GM12878 (cell line): ENCODE measurements around the gene TFF2. TPM values are rescaled to one million over a fixed set of nuclear protein-coding genes. Genes with fewer than 3 reads are reported as not detected.

ENCODE experiments used
- ATAC-seq: fragments of 200-7000 bp; cut with Tn5 transposase; 3 replicates; pipeline ENCODE4 v1.9.1; 2020; ENCODE audit warnings: mild to moderate bottlenecking, moderate library complexity
- BruUV-seq: library from RNA; stranded (reverse); fragments of 400-500 nt; replicated peaks from 2 replicates; lab custom pipeline; 2021; lab: Mats Ljungman, UMichigan
- CTCF ChIA-PET: fragments of 300-600 bp; sonication (Branson Sonifier 250); formaldehyde crosslinking; extraction: SDS; loops from one replicate; lab custom pipeline; 2021; ENCODE audit warnings: inconsistent platforms; lab: Yijun Ruan, JAX
- POLR2A ChIA-PET: fragments of 350-600 bp; formaldehyde crosslinking; extraction: SDS; loops from one replicate; lab custom pipeline; 2021; ENCODE audit warnings: inconsistent platforms; lab: Charles Lee
- RAD21 ChIA-PET: fragments of 300-600 bp; sonication (Branson Sonifier 250); formaldehyde crosslinking; loops from one replicate; lab custom pipeline; 2023; ENCODE audit warnings: antibody characterized with exemption; ENCODE audit not compliant: unreplicated experiment; lab: Charles Lee
- SMC1A ChIA-PET: fragments of 300-600 bp; sonication (Branson Sonifier 250); formaldehyde crosslinking; loops from one replicate; lab custom pipeline; 2023; ENCODE audit not compliant: unreplicated experiment, uncharacterized antibody; lab: Charles Lee
- DNase-seq: peaks from one replicate; pipeline ENCODE4 v3.0.0-alpha.2; 2011; ENCODE audit warnings: low read depth, low spot score
- FAIRE-seq: peaks from 3 replicates; lab custom pipeline; 2011; peaks lifted over from hg19 to GRCh38; lab: Jason Lieb, UNC
- H2AFZ ChIP-seq: 2 replicates; pipeline ENCODE4 v1.6.0; 2011; ENCODE audit warnings: low read depth, low read length, control low read depth; ENCODE audit not compliant: control insufficient read depth
- H3K27ac ChIP-seq: 2 replicates; pipeline ENCODE4 v1.5.1; 2011; ENCODE audit warnings: control low read depth; ENCODE audit not compliant: control insufficient read depth, insufficient read depth
- H3K27me3 ChIP-seq, 2 experiments: replicated peaks in 1 of 2; 2 replicates each; pipeline versions ENCODE4 v1.6.0 to v1.6.1; 2011; ENCODE audit warnings: low read length in 1 of 2; ENCODE audit not compliant: control insufficient read depth in 2 of 2, insufficient read depth in 2 of 2
- H3K36me3 ChIP-seq, 2 experiments: 2 replicates each; pipeline ENCODE4 v1.5.1; 2011; ENCODE audit warnings: low read length in 1 of 2; ENCODE audit not compliant: control insufficient read depth in 2 of 2, insufficient read depth in 2 of 2
- H3K4me1 ChIP-seq: 2 replicates; pipeline ENCODE4 v1.6.1; 2011; ENCODE audit warnings: mild to moderate bottlenecking, low read length, moderate library complexity, mixed read lengths; ENCODE audit not compliant: control insufficient read depth, insufficient read depth
- H3K4me2 ChIP-seq: 2 replicates; pipeline ENCODE4 v1.6.0; 2011; ENCODE audit warnings: control low read depth; ENCODE audit not compliant: control insufficient read depth, insufficient read depth
- H3K4me3 ChIP-seq: fragments of 200-600 bp; sonication (generic); 2 replicates; pipeline ENCODE4 v1.5.1; 2016
- H3K79me2 ChIP-seq: 2 replicates; pipeline ENCODE4 v1.6.0; 2011; ENCODE audit warnings: low read length; ENCODE audit not compliant: control insufficient read depth, insufficient read depth
- H3K9ac ChIP-seq: 2 replicates; pipeline ENCODE4 v1.8.0; 2011; ENCODE audit warnings: low read length, control low read depth, mixed read lengths; ENCODE audit not compliant: control insufficient read depth, insufficient read depth
- H3K9me3 ChIP-seq: replicated peaks from 3 replicates; pipeline ENCODE4 v1.5.1; 2011; ENCODE audit warnings: mild to moderate bottlenecking, low read length; ENCODE audit not compliant: control insufficient read depth, insufficient read depth
- H4K20me1 ChIP-seq: 2 replicates; pipeline ENCODE4 v1.6.0; 2011; ENCODE audit not compliant: control insufficient read depth, insufficient read depth
- CEBPB ChIP-seq, 2 experiments: fragments of 150-350 bp in 1 of 2; IDR thresholded peaks; 2 replicates each; pipeline ENCODE4 v1.6.1; 2012 to 2014; ENCODE audit warnings: low read depth in 2 of 2, low read length in 2 of 2, borderline replicate concordance in 1 of 2, inconsistent platforms in 1 of 2
- E2F4 ChIP-seq: IDR thresholded peaks from 2 replicates; pipeline ENCODE4 v1.6.1; 2012; ENCODE audit warnings: low read depth, low read length, improper control_type of control experiment
- FOS ChIP-seq: IDR thresholded peaks from 3 replicates; pipeline ENCODE4 v1.6.1; 2011; ENCODE audit warnings: borderline replicate concordance; ENCODE audit not compliant: insufficient read length; ENCODE audit errors: extremely low read depth
- MYC ChIP-seq: IDR thresholded peaks from 2 replicates; pipeline ENCODE4 v1.6.1; 2011; ENCODE audit warnings: mild to moderate bottlenecking, low read length, moderate library complexity, inconsistent platforms; ENCODE audit not compliant: insufficient read depth, insufficient replicate concordance, insufficient read length, severe bottlenecking
- ZZZ3 ChIP-seq: IDR thresholded peaks from 2 replicates; pipeline ENCODE4 v1.6.1; 2011; ENCODE audit warnings: low read depth; ENCODE audit not compliant: control insufficient read depth, insufficient read length
- WGBS: methylation state at CpG from one replicate; pipeline ENCODE4 v1.1.6; 2016; ENCODE audit warnings: low lambda C conversion rate; ENCODE audit not compliant: insufficient replicate concordance, insufficient coverage; ENCODE audit errors: missing lambda C conversion rate; 5-methylcytosine and 5-hydroxymethylcytosine counted together
- in situ Hi-C: fragments of 300-500 bp; cut with MboI; formaldehyde crosslinking; loops from 9 replicates; pipeline ENCODE4 v1.14.3; 2018; ENCODE audit warnings: mixed read lengths
- intact Hi-C: fragments of 100-400 bp; cut with micrococcal nuclease; formaldehyde crosslinking; loops from one replicate; pipeline ENCODE4 v1.14.2; 2022; ENCODE audit not compliant: unreplicated experiment
- polyA plus RNA-seq, 11 experiments: library from polyadenylated mRNA; depleted of rRNA in 4 of 11; unstranded in 6 of 11; stranded (reverse) in 5 of 11; fragments of >200 nt; fragmentation: Nextera tagmentation in 4 of 11; fragmentation: Illumina TruSeq in 1 of 11; extraction: Ambion mirVana in 4 of 11; extraction: Trizol in 1 of 11; gene quantifications; 1 replicate in 1 of 11; 2 replicates in 10 of 11; pipeline versions ENCODE4 v1.2.1 to v1.2.3, GENCODE V29; 2011 to 2016; ENCODE audit warnings: inconsistent platforms in 2 of 11, missing spikeins in 2 of 11, low read depth in 1 of 11
- total RNA-seq, 4 experiments: library from RNA; depleted of rRNA in 3 of 4; stranded (reverse); fragments of >200 nt in 3 of 4; fragmentation: Illumina TruSeq in 1 of 4; extraction: Trizol in 1 of 4; gene quantifications; 2 replicates each; pipeline versions ENCODE4 v1.2.1 to v1.2.3, GENCODE V29; 2013 to 2021
- TF ChIP-seq, protein P1 (sequence below): fragments of 450-650 bp; IDR thresholded peaks from 2 replicates; pipeline ENCODE4 v1.6.1; 2017; ENCODE audit warnings: borderline replicate concordance
- TF ChIP-seq, protein P2 (sequence below): fragments of 450-650 bp; IDR thresholded peaks from 2 replicates; pipeline ENCODE4 v1.6.1; 2017; ENCODE audit warnings: mild to moderate bottlenecking
- TF ChIP-seq, protein P3 (sequence below): fragments of 450-650 bp; IDR thresholded peaks from 2 replicates; pipeline ENCODE4 v1.6.1; 2017; ENCODE audit warnings: mild to moderate bottlenecking, moderate library complexity
- TF ChIP-seq, protein P4 (sequence below): fragments of 450-650 bp; formaldehyde crosslinking; IDR thresholded peaks from 2 replicates; pipeline ENCODE4 v1.5.0; 2022; ENCODE audit warnings: mild to moderate bottlenecking, missing genetic modification characterization

TFF2 gene
- total and polyA plus RNA-seq, 10 of the 15 experiments (the other 5 are each of a cell fraction or from before 2014, with no cell fraction given) = 0.56 TPM; not detected in 9

DNA sequence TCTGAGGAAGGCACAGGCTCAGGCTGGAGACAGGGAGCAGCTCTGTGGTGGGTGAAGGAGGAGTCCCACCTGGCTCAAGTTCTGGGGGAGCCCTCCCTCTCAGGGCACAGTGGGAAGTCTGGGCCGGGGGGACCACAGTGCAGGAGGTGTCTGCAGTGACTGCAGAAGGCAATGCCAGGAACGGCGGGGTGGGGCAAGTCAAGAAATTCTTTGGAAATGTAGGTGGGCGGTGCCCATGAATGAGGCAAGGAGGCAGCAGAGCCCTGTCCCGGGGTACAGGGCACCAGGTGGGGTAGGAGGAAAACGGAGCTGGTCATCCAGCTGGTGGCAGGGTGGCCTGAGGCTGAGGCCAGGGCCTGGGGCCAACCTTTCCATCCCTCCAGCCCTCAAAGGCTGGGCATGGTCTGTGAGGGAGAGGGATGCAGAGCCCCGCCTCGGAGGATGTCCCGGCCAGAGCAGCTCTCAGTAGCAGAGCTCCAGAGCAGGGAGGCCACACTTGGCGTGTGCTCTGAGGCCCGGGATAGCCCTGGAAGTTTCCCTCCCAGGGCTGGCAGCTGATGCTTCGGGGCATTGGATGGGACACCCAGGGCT lies 40.3 kb downstream of the TFF2 start:
- POLR2A ChIA-PET = interaction anchor here (0.8 to 1.4 kb wide), 2 partner anchors 25 to 115 kb away, joined by 3 to 4 read pairs; no protein-coding TSS in a partner anchor
- WGBS = 78% methylated on average over 12 of the region's 12 CpGs
- Histone ChIP-seq H3K9ac (no peak overlapping the region), H3K4me2 (no peak overlapping the region), H4K20me1 (no peaks in the 10 kb centered on the region), H3K4me3 (no peak overlapping the region), H2AFZ (no peak overlapping the region), H3K79me2 (no peaks in the 10 kb centered on the region), H3K27me3 (no peaks in the 10 kb centered on the region), H3K36me3 (no peaks in the 10 kb centered on the region), H3K9me3 (no peaks in the 10 kb centered on the region), H3K4me1 (no peaks in the 10 kb centered on the region), H3K27ac (no peak overlapping the region)
- SMC1A ChIA-PET = interaction anchor here (0.6 to 4.1 kb wide), 32 partner anchors 9 to 228 kb away, joined by 3 to 28 read pairs (median 5); no protein-coding TSS in a partner anchor
- ATAC-seq (no peak), DNase-seq (no peak), FAIRE-seq (no peak)
- in situ Hi-C loops (no loop called here), intact Hi-C loops (no loop called here)
- no TSS peak for BruUV-seq
- RAD21 ChIA-PET = interaction anchor here (0.6 to 3.1 kb wide), 36 partner anchors 9 to 227 kb away, joined by 3 to 45 read pairs (median 5); partner anchors contain the start of gene TMPRSS3
- CTCF ChIA-PET = interaction anchor here (0.6 to 4.8 kb wide), 48 partner anchors 8 to 349 kb away, joined by 3 to 68 read pairs (median 5); partner anchors contain the start of gene TFF1
- TF ChIP-seq, protein P1, sequence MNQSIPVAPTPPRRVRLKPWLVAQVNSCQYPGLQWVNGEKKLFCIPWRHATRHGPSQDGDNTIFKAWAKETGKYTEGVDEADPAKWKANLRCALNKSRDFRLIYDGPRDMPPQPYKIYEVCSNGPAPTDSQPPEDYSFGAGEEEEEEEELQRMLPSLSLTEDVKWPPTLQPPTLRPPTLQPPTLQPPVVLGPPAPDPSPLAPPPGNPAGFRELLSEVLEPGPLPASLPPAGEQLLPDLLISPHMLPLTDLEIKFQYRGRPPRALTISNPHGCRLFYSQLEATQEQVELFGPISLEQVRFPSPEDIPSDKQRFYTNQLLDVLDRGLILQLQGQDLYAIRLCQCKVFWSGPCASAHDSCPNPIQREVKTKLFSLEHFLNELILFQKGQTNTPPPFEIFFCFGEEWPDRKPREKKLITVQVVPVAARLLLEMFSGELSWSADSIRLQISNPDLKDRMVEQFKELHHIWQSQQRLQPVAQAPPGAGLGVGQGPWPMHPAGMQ = no peak
- TF ChIP-seq, protein P2, sequence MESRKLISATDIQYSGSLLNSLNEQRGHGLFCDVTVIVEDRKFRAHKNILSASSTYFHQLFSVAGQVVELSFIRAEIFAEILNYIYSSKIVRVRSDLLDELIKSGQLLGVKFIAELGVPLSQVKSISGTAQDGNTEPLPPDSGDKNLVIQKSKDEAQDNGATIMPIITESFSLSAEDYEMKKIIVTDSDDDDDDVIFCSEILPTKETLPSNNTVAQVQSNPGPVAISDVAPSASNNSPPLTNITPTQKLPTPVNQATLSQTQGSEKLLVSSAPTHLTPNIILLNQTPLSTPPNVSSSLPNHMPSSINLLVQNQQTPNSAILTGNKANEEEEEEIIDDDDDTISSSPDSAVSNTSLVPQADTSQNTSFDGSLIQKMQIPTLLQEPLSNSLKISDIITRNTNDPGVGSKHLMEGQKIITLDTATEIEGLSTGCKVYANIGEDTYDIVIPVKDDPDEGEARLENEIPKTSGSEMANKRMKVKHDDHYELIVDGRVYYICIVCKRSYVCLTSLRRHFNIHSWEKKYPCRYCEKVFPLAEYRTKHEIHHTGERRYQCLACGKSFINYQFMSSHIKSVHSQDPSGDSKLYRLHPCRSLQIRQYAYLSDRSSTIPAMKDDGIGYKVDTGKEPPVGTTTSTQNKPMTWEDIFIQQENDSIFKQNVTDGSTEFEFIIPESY = no peak
- TF ChIP-seq, protein P3, sequence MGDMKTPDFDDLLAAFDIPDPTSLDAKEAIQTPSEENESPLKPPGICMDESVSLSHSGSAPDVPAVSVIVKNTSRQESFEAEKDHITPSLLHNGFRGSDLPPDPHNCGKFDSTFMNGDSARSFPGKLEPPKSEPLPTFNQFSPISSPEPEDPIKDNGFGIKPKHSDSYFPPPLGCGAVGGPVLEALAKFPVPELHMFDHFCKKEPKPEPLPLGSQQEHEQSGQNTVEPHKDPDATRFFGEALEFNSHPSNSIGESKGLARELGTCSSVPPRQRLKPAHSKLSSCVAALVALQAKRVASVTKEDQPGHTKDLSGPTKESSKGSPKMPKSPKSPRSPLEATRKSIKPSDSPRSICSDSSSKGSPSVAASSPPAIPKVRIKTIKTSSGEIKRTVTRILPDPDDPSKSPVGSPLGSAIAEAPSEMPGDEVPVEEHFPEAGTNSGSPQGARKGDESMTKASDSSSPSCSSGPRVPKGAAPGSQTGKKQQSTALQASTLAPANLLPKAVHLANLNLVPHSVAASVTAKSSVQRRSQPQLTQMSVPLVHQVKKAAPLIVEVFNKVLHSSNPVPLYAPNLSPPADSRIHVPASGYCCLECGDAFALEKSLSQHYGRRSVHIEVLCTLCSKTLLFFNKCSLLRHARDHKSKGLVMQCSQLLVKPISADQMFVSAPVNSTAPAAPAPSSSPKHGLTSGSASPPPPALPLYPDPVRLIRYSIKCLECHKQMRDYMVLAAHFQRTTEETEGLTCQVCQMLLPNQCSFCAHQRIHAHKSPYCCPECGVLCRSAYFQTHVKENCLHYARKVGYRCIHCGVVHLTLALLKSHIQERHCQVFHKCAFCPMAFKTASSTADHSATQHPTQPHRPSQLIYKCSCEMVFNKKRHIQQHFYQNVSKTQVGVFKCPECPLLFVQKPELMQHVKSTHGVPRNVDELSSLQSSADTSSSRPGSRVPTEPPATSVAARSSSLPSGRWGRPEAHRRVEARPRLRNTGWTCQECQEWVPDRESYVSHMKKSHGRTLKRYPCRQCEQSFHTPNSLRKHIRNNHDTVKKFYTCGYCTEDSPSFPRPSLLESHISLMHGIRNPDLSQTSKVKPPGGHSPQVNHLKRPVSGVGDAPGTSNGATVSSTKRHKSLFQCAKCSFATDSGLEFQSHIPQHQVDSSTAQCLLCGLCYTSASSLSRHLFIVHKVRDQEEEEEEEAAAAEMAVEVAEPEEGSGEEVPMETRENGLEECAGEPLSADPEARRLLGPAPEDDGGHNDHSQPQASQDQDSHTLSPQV = no peak
- TF ChIP-seq, protein P4, sequence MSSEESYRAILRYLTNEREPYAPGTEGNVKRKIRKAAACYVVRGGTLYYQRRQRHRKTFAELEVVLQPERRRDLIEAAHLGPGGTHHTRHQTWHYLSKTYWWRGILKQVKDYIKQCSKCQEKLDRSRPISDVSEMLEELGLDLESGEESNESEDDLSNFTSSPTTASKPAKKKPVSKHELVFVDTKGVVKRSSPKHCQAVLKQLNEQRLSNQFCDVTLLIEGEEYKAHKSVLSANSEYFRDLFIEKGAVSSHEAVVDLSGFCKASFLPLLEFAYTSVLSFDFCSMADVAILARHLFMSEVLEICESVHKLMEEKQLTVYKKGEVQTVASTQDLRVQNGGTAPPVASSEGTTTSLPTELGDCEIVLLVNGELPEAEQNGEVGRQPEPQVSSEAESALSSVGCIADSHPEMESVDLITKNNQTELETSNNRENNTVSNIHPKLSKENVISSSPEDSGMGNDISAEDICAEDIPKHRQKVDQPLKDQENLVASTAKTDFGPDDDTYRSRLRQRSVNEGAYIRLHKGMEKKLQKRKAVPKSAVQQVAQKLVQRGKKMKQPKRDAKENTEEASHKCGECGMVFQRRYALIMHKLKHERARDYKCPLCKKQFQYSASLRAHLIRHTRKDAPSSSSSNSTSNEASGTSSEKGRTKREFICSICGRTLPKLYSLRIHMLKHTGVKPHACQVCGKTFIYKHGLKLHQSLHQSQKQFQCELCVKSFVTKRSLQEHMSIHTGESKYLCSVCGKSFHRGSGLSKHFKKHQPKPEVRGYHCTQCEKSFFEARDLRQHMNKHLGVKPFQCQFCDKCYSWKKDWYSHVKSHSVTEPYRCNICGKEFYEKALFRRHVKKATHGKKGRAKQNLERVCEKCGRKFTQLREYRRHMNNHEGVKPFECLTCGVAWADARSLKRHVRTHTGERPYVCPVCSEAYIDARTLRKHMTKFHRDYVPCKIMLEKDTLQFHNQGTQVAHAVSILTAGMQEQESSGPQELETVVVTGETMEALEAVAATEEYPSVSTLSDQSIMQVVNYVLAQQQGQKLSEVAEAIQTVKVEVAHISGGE (CRISPR knock-in tag) = no peak
- no peak for TF ChIP-seq MYC
- no peak for TF ChIP-seq CEBPB (IDR thresholded peaks at IDR 0.05; ENCODE audit: borderline replicate concordance in 1 of 2, low read depth in 2 of 2, low read length in 2 of 2)
- TF ChIP-seq E2F4 = no peak
- no peak for TF ChIP-seq ZZZ3
- TF ChIP-seq FOS = no peak
